SU-DHL-6 (cell line): Measurements from ENCODE around the gene VWA5B1.
"Not testable (repeated sequence)": the region's sequence is repeated elsewhere in the genome, so short reads cannot be mapped to it uniquely, and the experiment has no call there.

ENCODE experiments used
- H2AFZ ChIP-seq: fragments of 200-600 bp; sonication (generic); 2 replicates; pipeline ENCODE4 v1.6.1; 2014; ENCODE audit warnings: low read depth, mild to moderate bottlenecking, moderate library complexity, mixed read lengths, antibody characterized with exemption, low read length; ENCODE audit not compliant: severe bottlenecking
- H3F3A ChIP-seq: fragments of 200-600 bp; shearing (Covaris generic); 2 replicates; pipeline ENCODE4 v1.6.0; 2016; ENCODE audit warnings: antibody characterized with exemption, mild to moderate bottlenecking; ENCODE audit not compliant: insufficient read depth
- H3K27ac ChIP-seq: fragments of 200-600 bp; sonication (generic); 2 replicates; pipeline ENCODE4 v1.5.1; 2016; ENCODE audit warnings: low read depth, mild to moderate bottlenecking, low read length, moderate library complexity, mixed read lengths
- H3K27me3 ChIP-seq: fragments of 200-600 bp; sonication (generic), shearing (Covaris generic); 2 replicates; pipeline ENCODE4 v1.6.0; 2014; ENCODE audit warnings: mild to moderate bottlenecking, low read length
- H3K36me3 ChIP-seq: fragments of 200-600 bp; sonication (generic); 2 replicates; pipeline ENCODE4 v1.6.1; 2014; ENCODE audit warnings: mild to moderate bottlenecking, low read length, mixed read lengths
- H3K4me2 ChIP-seq: fragments of 300-600, 200-600 bp; shearing (Covaris generic), sonication (generic); 2 replicates; pipeline ENCODE4 v1.6.0; 2014; ENCODE audit warnings: low read length, low read depth, mild to moderate bottlenecking; ENCODE audit not compliant: poor library complexity, severe bottlenecking
- H3K4me3 ChIP-seq: fragments of 200-600 bp; sonication (generic); 2 replicates; pipeline ENCODE4 v1.5.1; 2014; ENCODE audit warnings: antibody characterized with exemption, low read length, mild to moderate bottlenecking, mixed read lengths; ENCODE audit not compliant: insufficient read depth, poor library complexity, severe bottlenecking
- H3K79me2 ChIP-seq: fragments of 200-600 bp; sonication (generic); 2 replicates; pipeline ENCODE4 v1.6.1; 2014; ENCODE audit warnings: mild to moderate bottlenecking, low read length, moderate library complexity; ENCODE audit not compliant: insufficient read depth
- H3K9ac ChIP-seq: fragments of 200-600 bp; sonication (generic); 2 replicates; pipeline ENCODE4 v1.7.0; 2014; ENCODE audit warnings: mild to moderate bottlenecking, low read length
- H3K9me2 ChIP-seq: fragments of 200-600 bp; sonication (generic); replicated peaks from 2 replicates; pipeline ENCODE4 v1.6.1; 2014; ENCODE audit warnings: low read length; ENCODE audit not compliant: insufficient read depth
- H3K9me3 ChIP-seq: fragments of 200-600 bp; sonication (generic); 2 replicates; pipeline ENCODE4 v1.6.1; 2014; ENCODE audit warnings: low read length, mixed read lengths; ENCODE audit not compliant: insufficient read depth
- H4K20me1 ChIP-seq: fragments of 200-600 bp; sonication (generic); 2 replicates; pipeline ENCODE4 v1.6.1; 2014; ENCODE audit warnings: low read depth, mild to moderate bottlenecking, antibody characterized with exemption, low read length, moderate library complexity, mixed read lengths
- EZH2phosphoT487 ChIP-seq: fragments of 200-600 bp; sonication (generic), shearing (Covaris generic); conservative IDR thresholded peaks from 2 replicates; pipeline ENCODE4 v1.6.1; 2018; ENCODE audit warnings: mild to moderate bottlenecking, antibody characterized with exemption, low read length, moderate library complexity, mixed read lengths
- TF ChIP-seq, protein P1 (sequence below): fragments of 200-600 bp; sonication (generic); IDR thresholded peaks from one replicate; pipeline ENCODE4 v1.5.1; 2017; ENCODE audit warnings: antibody characterized with exemption, mild to moderate bottlenecking, low read length, moderate library complexity; ENCODE audit not compliant: insufficient read depth, poor library complexity, severe bottlenecking

Gene VWA5B1

DNA sequence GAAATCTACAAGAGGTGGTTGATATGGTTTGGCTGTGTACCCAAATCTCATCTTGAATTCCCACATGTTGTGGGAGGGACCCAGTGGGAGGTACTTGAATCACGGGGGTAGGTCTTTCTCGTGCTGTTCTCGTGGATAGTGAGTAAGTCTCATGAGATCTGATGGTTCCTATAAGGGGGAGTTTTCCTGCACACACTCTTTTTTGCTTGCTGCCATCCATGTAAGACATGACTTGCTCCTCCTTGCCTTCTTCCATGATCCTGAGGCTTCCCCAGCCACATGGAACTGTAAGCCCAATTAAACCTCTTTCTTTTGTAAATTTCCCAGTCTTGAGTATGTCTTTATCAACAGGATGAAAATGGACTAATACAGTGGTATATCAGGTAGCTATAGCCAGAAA lies 5.2 kb upstream of the VWA5B1 start:
- Histone ChIP-seq H3K9ac (no peak overlapping the region), H4K20me1 (no peaks in the 10 kb centered on the region), H2AFZ (no peak overlapping the region), H3K9me2 (no peaks in the 10 kb centered on the region), H3K79me2 (no peaks in the 10 kb centered on the region), H3K27me3 (no peaks in the 10 kb centered on the region), H3K36me3 (no peaks in the 10 kb centered on the region), H3K27ac (no peak overlapping the region), H3K9me3 (no peaks in the 10 kb centered on the region), H3F3A (no peaks in the 10 kb centered on the region), H3K4me3 (no peak overlapping the region), H3K4me2 (no peak overlapping the region)
- TF ChIP-seq, protein P1, sequence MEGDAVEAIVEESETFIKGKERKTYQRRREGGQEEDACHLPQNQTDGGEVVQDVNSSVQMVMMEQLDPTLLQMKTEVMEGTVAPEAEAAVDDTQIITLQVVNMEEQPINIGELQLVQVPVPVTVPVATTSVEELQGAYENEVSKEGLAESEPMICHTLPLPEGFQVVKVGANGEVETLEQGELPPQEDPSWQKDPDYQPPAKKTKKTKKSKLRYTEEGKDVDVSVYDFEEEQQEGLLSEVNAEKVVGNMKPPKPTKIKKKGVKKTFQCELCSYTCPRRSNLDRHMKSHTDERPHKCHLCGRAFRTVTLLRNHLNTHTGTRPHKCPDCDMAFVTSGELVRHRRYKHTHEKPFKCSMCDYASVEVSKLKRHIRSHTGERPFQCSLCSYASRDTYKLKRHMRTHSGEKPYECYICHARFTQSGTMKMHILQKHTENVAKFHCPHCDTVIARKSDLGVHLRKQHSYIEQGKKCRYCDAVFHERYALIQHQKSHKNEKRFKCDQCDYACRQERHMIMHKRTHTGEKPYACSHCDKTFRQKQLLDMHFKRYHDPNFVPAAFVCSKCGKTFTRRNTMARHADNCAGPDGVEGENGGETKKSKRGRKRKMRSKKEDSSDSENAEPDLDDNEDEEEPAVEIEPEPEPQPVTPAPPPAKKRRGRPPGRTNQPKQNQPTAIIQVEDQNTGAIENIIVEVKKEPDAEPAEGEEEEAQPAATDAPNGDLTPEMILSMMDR: no peak
- TF ChIP-seq EZH2phosphoT487: no peak

DNA sequence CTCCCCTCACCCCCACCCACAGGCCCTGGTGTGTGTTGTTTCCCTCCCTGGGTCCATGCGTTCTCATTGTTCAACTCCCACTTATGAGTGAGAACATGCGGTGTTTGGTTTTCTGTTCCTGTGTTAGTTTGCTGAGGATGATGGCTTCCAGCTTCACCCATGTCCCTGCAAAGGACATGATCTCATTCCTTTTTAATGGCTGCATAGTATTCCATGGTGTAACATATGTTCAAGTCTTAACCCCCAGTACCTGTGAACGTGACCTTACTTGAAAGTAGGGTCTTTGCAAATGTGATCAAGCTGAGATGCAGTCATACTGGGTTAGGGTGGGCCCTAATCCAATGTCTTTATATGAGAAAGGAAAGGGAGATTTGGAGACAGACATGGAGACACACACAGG lies 3.0 kb upstream of the VWA5B1 start:
- H3K9me2 ChIP-seq, H3K27me3 ChIP-seq, H3K79me2 ChIP-seq, H3K36me3 ChIP-seq, H4K20me1 ChIP-seq, H3K9ac ChIP-seq, H3F3A ChIP-seq, H3K4me2 ChIP-seq, H3K9me3 ChIP-seq, H3K27ac ChIP-seq, H2AFZ ChIP-seq, H3K4me3 ChIP-seq: not testable (repeated sequence)

DNA sequence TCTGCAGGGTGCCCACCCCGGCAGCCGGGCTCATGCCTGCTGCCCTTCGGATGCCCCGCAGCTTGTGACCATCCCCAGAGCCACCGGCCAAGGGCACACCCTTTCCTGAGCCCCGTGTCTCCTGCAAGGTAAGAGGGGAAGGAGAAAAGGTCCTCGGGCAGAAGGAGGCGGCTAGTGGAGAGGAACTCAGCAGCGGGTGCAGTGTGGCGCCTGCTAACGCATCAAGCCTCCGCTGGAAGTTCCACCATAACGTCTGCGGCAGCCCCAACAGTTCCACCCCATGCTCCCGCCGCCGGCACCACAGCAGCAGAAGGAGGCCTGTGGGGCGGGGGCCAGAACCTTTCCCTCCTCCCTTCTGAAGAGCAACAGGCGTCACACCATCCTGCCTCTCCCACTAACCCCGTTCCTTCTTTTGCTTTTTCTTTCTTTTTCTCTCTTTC lies 990 bp downstream of the VWA5B1 start:
- Histone ChIP-seq H3F3A (no peaks in the 10 kb centered on the region), H3K36me3 (no peaks in the 10 kb centered on the region), H3K27ac (no peak overlapping the region), H3K4me3 (no peak overlapping the region), H3K9ac (no peak overlapping the region), H2AFZ (no peak overlapping the region), H3K4me2 (no peak overlapping the region), H4K20me1 (no peaks in the 10 kb centered on the region), H3K9me2 (no peaks in the 10 kb centered on the region), H3K9me3 (no peaks in the 10 kb centered on the region), H3K79me2 (no peaks in the 10 kb centered on the region), H3K27me3 (no peaks in the 10 kb centered on the region)
- TF ChIP-seq, protein P1: no peak
- no peak for TF ChIP-seq EZH2phosphoT487

DNA sequence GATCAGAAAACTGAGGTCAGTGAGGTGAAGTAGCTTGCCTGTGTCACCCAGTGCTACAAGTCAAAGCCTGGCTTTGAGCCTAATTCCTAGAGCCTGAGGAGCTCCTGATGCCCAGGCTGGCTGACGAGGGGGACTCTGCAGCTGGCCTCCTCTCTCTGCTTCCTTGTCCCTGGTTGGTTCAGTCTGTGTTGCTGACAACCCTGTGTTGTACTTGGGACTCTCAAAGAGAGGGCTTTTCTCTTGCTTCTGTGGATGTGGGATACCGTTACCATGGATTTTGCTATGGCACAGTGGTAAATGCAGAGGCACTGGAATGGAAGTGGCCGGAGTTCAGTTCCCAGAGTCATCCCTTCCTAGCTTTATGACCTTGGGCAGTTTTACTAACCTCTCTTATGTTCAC lies 8.0 kb downstream of the VWA5B1 start:
- no peaks in the 10 kb centered on the region for H3K36me3 ChIP-seq
- no peaks in the 10 kb centered on the region for H3K9me2 ChIP-seq
- no peak overlapping the region for H2AFZ ChIP-seq
- no peaks in the 10 kb centered on the region for H3K79me2 ChIP-seq
- H3K4me3 ChIP-seq: no peak overlapping the region
- H3F3A ChIP-seq: no peaks in the 10 kb centered on the region
- H3K27ac ChIP-seq: no peak overlapping the region
- no peaks in the 10 kb centered on the region for H3K9me3 ChIP-seq
- H3K9ac ChIP-seq: no peak overlapping the region
- no peak for TF ChIP-seq EZH2phosphoT487
- TF ChIP-seq, protein P1: no peak
- H4K20me1 ChIP-seq: no peaks in the 10 kb centered on the region
- no peak overlapping the region for H3K4me2 ChIP-seq
- no peaks in the 10 kb centered on the region; the same call in 1 of the 2 replicates for H3K27me3 ChIP-seq
